ENCODE data around the gene BIRC3. TPM values are rescaled to one million over a fixed set of nuclear protein-coding genes. Genes with fewer than 3 reads are reported as not detected.

The BIRC3 gene
- total RNA-seq, 1 experiment from 2014 or later, result 2.5 TPM

DNA sequence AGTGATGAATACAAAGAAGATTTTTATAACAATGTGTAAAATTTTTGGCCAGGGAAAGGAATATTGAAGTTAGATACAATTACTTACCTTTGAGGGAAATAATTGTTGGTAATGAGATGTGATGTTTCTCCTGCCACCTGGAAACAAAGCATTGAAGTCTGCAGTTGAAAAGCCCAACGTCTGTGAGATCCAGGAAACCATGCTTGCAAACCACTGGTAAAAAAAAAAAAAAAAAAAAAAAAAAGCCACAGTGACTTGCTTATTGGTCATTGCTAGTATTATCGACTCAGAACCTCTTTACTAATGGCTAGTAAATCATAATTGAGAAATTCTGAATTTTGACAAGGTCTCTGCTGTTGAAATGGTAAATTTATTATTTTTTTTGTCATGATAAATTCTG, 5.3 kb downstream of the BIRC3 start:
- no peaks in the 10 kb centered on the region for H3K36me3 ChIP-seq (ENCODE audit: insufficient read depth, low read length, poor library complexity, severe bottlenecking)
- no peak overlapping the region for H3K27ac ChIP-seq (ENCODE audit: low read depth, low read length, poor library complexity, severe bottlenecking)
- BruUV-seq (replicated peaks), result no TSS peak
- no peaks in the 10 kb centered on the region for H3K9me3 ChIP-seq (ENCODE audit: low read depth, low read length, poor library complexity, severe bottlenecking)
- intact Hi-C loops (cut with micrococcal nuclease; ENCODE audit: unreplicated experiment), result no loop called here
- POLR2A ChIA-PET (ENCODE audit: low non-redundant PET), result no interaction called here
- TF ChIP-seq, protein P1, sequence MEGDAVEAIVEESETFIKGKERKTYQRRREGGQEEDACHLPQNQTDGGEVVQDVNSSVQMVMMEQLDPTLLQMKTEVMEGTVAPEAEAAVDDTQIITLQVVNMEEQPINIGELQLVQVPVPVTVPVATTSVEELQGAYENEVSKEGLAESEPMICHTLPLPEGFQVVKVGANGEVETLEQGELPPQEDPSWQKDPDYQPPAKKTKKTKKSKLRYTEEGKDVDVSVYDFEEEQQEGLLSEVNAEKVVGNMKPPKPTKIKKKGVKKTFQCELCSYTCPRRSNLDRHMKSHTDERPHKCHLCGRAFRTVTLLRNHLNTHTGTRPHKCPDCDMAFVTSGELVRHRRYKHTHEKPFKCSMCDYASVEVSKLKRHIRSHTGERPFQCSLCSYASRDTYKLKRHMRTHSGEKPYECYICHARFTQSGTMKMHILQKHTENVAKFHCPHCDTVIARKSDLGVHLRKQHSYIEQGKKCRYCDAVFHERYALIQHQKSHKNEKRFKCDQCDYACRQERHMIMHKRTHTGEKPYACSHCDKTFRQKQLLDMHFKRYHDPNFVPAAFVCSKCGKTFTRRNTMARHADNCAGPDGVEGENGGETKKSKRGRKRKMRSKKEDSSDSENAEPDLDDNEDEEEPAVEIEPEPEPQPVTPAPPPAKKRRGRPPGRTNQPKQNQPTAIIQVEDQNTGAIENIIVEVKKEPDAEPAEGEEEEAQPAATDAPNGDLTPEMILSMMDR (conservative IDR thresholded peaks at IDR 0.05; ENCODE audit: low read depth, low read length), result no peak
- TF ChIP-seq EZH2 (IDR thresholded peaks at IDR 0.05; ENCODE audit: borderline replicate concordance, low read depth, low read length, poor library complexity, severe bottlenecking), result no peak
- CTCF ChIA-PET, result no interaction called here
- H3K27me3 ChIP-seq (replicated peaks; ENCODE audit: insufficient read depth, low read depth, low read length, poor library complexity), result no peaks in the 10 kb centered on the region
- no peak overlapping the region for H3K4me3 ChIP-seq (ENCODE audit: low read depth, low read length, poor library complexity, severe bottlenecking)
- peaks cover 4% of the 10 kb centered on the region for H3K4me1 ChIP-seq (ENCODE audit: insufficient read depth, low read length, poor library complexity, severe bottlenecking)
- DNase-seq (ENCODE audit: low spot score), result no peak

DNA sequence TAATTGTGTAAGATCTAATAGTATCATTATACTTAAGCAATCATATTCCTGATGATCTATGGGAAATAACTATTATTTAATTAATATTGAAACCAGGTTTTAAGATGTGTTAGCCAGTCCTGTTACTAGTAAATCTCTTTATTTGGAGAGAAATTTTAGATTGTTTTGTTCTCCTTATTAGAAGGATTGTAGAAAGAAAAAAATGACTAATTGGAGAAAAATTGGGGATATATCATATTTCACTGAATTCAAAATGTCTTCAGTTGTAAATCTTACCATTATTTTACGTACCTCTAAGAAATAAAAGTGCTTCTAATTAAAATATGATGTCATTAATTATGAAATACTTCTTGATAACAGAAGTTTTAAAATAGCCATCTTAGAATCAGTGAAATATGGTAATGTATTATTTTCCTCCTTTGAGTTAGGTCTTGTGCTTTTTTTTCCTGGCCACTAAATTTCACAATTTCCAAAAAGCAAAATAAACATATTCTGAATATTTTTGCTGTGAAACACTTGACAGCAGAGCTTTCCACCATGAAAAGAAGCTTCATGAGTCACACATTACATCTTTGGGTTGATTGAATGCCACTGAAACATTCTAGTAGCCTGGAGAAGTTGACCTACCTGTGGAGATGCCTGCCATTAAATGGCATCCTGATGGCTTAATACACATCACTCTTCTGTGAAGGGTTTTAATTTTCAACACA, 6.4 kb downstream of the BIRC3 start:
- ChIA-PET POLR2A (ENCODE audit: low non-redundant PET) (no interaction called here), CTCF (interaction anchor here (0.6 kb wide), 1 partner anchor 305 kb away, joined by 4 read pairs; no protein-coding TSS in a partner anchor)
- H3K4me3 ChIP-seq (ENCODE audit: low read depth, low read length, poor library complexity, severe bottlenecking), result no peak overlapping the region
- no peaks in the 10 kb centered on the region for H3K27me3 ChIP-seq (replicated peaks; ENCODE audit: insufficient read depth, low read depth, low read length, poor library complexity)
- H3K9me3 ChIP-seq (ENCODE audit: low read depth, low read length, poor library complexity, severe bottlenecking), result no peaks in the 10 kb centered on the region
- no peaks in the 10 kb centered on the region for H3K36me3 ChIP-seq (ENCODE audit: insufficient read depth, low read length, poor library complexity, severe bottlenecking)
- TF ChIP-seq EZH2 (IDR thresholded peaks at IDR 0.05; ENCODE audit: borderline replicate concordance, low read depth, low read length, poor library complexity, severe bottlenecking), result no peak
- TF ChIP-seq, protein P1 (conservative IDR thresholded peaks at IDR 0.05; ENCODE audit: low read depth, low read length), result no peak
- intact Hi-C loops (cut with micrococcal nuclease; ENCODE audit: unreplicated experiment), result no loop called here
- no peaks in the 10 kb centered on the region for H3K4me1 ChIP-seq (ENCODE audit: insufficient read depth, low read length, poor library complexity, severe bottlenecking)
- H3K27ac ChIP-seq (ENCODE audit: low read depth, low read length, poor library complexity, severe bottlenecking), result no peak overlapping the region
- BruUV-seq (replicated peaks), result no TSS peak
- DNase-seq (ENCODE audit: low spot score), result no peak

DNA sequence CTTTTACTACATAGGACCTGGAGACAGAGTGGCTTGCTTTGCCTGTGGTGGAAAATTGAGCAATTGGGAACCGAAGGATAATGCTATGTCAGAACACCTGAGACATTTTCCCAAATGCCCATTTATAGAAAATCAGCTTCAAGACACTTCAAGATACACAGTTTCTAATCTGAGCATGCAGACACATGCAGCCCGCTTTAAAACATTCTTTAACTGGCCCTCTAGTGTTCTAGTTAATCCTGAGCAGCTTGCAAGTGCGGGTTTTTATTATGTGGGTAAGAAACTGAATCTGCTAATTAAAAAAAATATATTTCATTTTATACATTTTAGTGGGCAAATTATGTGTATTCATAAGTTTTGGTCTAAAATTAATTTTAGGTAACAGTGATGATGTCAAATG, 7.8 kb downstream of the BIRC3 start:
- Histone ChIP-seq H3K36me3 (ENCODE audit: insufficient read depth, low read length, poor library complexity, severe bottlenecking) (no peaks in the 10 kb centered on the region), H3K9me3 (ENCODE audit: low read depth, low read length, poor library complexity, severe bottlenecking) (no peaks in the 10 kb centered on the region), H3K4me1 (ENCODE audit: insufficient read depth, low read length, poor library complexity, severe bottlenecking) (no peaks in the 10 kb centered on the region), H3K27ac (ENCODE audit: low read depth, low read length, poor library complexity, severe bottlenecking) (no peak overlapping the region), H3K27me3 (replicated peaks; ENCODE audit: insufficient read depth, low read depth, low read length, poor library complexity) (no peaks in the 10 kb centered on the region), H3K4me3 (ENCODE audit: low read depth, low read length, poor library complexity, severe bottlenecking) (no peak overlapping the region)
- ChIA-PET CTCF (no interaction called here), POLR2A (ENCODE audit: low non-redundant PET) (no interaction called here)
- TF ChIP-seq, protein P1 (conservative IDR thresholded peaks at IDR 0.05; ENCODE audit: low read depth, low read length), result no peak; the same call in 1 of the 2 replicates
- TF ChIP-seq EZH2 (IDR thresholded peaks at IDR 0.05; ENCODE audit: borderline replicate concordance, low read depth, low read length, poor library complexity, severe bottlenecking), result no peak
- intact Hi-C loops (cut with micrococcal nuclease; ENCODE audit: unreplicated experiment), result no loop called here
- no peak for DNase-seq (ENCODE audit: low spot score)
- BruUV-seq (replicated peaks), result no TSS peak
